ENCODE data around the gene TWIST1.

- no peak for TF ChIP-seq CTCF (IDR thresholded peaks at IDR 0.05)
- TF ChIP-seq POLR2AphosphoS5 (IDR thresholded peaks at IDR 0.05): no peak
- TF ChIP-seq POLR2A (IDR thresholded peaks at IDR 0.05): no peak
Measured at GRCh38 chr7:19145434-19146115, 28.1 kb upstream of the TWIST1 start.
